DOHH2 (cell line): ENCODE measurements around the gene SDHAF2.

Source experiments
- H3F3A ChIP-seq: fragments of 200-600 bp; sonication (generic), shearing (Covaris generic); 2 replicates; pipeline ENCODE4 v1.6.0; 2016; ENCODE audit warnings: antibody characterized with exemption, mild to moderate bottlenecking; ENCODE audit not compliant: control insufficient read depth, insufficient read depth
- H3K27ac ChIP-seq: fragments of 200-600 bp; sonication (generic); 2 replicates; pipeline ENCODE4 v1.5.1; 2014; ENCODE audit warnings: low read depth, mild to moderate bottlenecking, low read length, moderate library complexity
- H3K27me3 ChIP-seq: fragments of 200-600 bp; sonication (generic); 2 replicates; pipeline ENCODE4 v1.6.1; 2014; ENCODE audit warnings: mild to moderate bottlenecking, low read length, mixed read lengths; ENCODE audit not compliant: control insufficient read depth
- H3K36me3 ChIP-seq: fragments of 200-600 bp; sonication (generic); 2 replicates; pipeline ENCODE4 v1.6.1; 2014; ENCODE audit warnings: mild to moderate bottlenecking, low read length, moderate library complexity, mixed read lengths; ENCODE audit not compliant: control insufficient read depth
- H3K4me1 ChIP-seq: fragments of 200-600 bp; sonication (generic); 2 replicates; pipeline ENCODE4 v1.6.1; 2014; ENCODE audit warnings: mild to moderate bottlenecking, low read length, mixed read lengths; ENCODE audit not compliant: control insufficient read depth
- H3K4me2 ChIP-seq: fragments of 200-600 bp; sonication (generic); 2 replicates; pipeline ENCODE4 v1.6.0; 2014; ENCODE audit warnings: mild to moderate bottlenecking, low read length, moderate library complexity
- H3K4me3 ChIP-seq: fragments of 200-600 bp; sonication (generic); 2 replicates; pipeline ENCODE4 v1.5.1; 2014; ENCODE audit warnings: mild to moderate bottlenecking, low read length, mixed read lengths
- H3K79me2 ChIP-seq: fragments of 200-600 bp; sonication (generic); 2 replicates; pipeline ENCODE4 v1.6.1; 2014; ENCODE audit warnings: mild to moderate bottlenecking, low read length, mixed read lengths; ENCODE audit not compliant: control insufficient read depth
- H3K9me2 ChIP-seq: fragments of 200-600 bp; sonication (generic); replicated peaks from 2 replicates; pipeline ENCODE4 v1.6.1; 2014; ENCODE audit warnings: mild to moderate bottlenecking, low read length, mixed read lengths; ENCODE audit not compliant: control insufficient read depth
- H3K9me3 ChIP-seq: fragments of 200-600 bp; sonication (generic); 2 replicates; pipeline ENCODE4 v1.6.1; 2014; ENCODE audit warnings: antibody characterized with exemption, low read length, mixed read lengths; ENCODE audit not compliant: control insufficient read depth, insufficient read depth
- H4K20me1 ChIP-seq: fragments of 200-600 bp; sonication (generic); 2 replicates; pipeline ENCODE4 v1.6.0; 2014; ENCODE audit warnings: low read depth, mild to moderate bottlenecking, antibody characterized with exemption, low read length, moderate library complexity; ENCODE audit not compliant: control insufficient read depth, insufficient read depth
- EZH2phosphoT487 ChIP-seq: fragments of 200-600 bp; sonication (generic); IDR thresholded peaks from 2 replicates; pipeline ENCODE4 v1.6.1; 2017; ENCODE audit warnings: borderline replicate concordance, mild to moderate bottlenecking, antibody characterized with exemption, low read length, moderate library complexity, mixed read lengths
- TF ChIP-seq, protein P1 (sequence below): fragments of 200-600 bp; sonication (generic); IDR thresholded peaks from one replicate; pipeline ENCODE4 v1.5.1; 2014; ENCODE audit warnings: antibody characterized with exemption, mild to moderate bottlenecking, low read depth, low read length; ENCODE audit not compliant: poor library complexity, severe bottlenecking

Gene SDHAF2

GRCh38 chr11:61401173-61401572 is 28.8 kb upstream of the SDHAF2 start:
- Histone ChIP-seq H3K4me1 (no peaks in the 10 kb centered on the region), H3K4me2 (no peak overlapping the region), H3F3A (peaks cover 35% of the 10 kb centered on the region), H3K9me2 (no peaks in the 10 kb centered on the region), H4K20me1 (no peaks in the 10 kb centered on the region), H3K4me3 (no peak overlapping the region), H3K36me3 (peaks cover 52% of the 10 kb centered on the region), H3K79me2 (no peaks in the 10 kb centered on the region), H3K9me3 (no peaks in the 10 kb centered on the region), H3K27ac (no peak overlapping the region), H3K27me3 (no peaks in the 10 kb centered on the region)
- TF ChIP-seq EZH2phosphoT487: no peak
- TF ChIP-seq, protein P1, sequence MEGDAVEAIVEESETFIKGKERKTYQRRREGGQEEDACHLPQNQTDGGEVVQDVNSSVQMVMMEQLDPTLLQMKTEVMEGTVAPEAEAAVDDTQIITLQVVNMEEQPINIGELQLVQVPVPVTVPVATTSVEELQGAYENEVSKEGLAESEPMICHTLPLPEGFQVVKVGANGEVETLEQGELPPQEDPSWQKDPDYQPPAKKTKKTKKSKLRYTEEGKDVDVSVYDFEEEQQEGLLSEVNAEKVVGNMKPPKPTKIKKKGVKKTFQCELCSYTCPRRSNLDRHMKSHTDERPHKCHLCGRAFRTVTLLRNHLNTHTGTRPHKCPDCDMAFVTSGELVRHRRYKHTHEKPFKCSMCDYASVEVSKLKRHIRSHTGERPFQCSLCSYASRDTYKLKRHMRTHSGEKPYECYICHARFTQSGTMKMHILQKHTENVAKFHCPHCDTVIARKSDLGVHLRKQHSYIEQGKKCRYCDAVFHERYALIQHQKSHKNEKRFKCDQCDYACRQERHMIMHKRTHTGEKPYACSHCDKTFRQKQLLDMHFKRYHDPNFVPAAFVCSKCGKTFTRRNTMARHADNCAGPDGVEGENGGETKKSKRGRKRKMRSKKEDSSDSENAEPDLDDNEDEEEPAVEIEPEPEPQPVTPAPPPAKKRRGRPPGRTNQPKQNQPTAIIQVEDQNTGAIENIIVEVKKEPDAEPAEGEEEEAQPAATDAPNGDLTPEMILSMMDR: no peak

DNA sequence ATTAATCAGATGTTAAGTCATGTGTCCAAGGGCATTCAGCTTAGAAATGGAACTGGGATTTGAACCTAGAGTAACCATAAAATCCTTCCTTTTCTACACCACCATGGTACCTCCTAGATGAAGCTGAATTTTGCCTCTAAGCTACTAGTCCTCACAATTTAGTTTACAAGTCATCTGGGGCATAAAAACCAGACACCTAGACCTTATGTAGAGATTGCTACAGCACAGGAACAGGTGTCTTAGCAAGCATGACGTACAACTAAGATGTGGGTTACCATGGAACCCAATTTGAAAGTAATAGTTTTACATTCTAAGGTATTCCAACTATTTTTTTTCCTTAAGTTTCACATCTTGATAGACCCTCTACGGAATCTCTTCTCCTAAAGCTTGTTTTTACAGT is 28.4 kb upstream of the SDHAF2 start:
- peaks cover 35% of the 10 kb centered on the region for H3F3A ChIP-seq
- H3K4me2 ChIP-seq: no peak overlapping the region
- TF ChIP-seq, protein P1: no peak
- TF ChIP-seq EZH2phosphoT487: no peak
- no peaks in the 10 kb centered on the region for H3K79me2 ChIP-seq
- H3K4me1 ChIP-seq: no peaks in the 10 kb centered on the region
- no peaks in the 10 kb centered on the region for H3K9me2 ChIP-seq
- no peaks in the 10 kb centered on the region for H3K27me3 ChIP-seq
- no peak overlapping the region for H3K27ac ChIP-seq
- peaks cover 56% of the 10 kb centered on the region for H3K36me3 ChIP-seq
- H4K20me1 ChIP-seq: no peaks in the 10 kb centered on the region
- no peaks in the 10 kb centered on the region for H3K9me3 ChIP-seq
- no peak overlapping the region for H3K4me3 ChIP-seq

DNA sequence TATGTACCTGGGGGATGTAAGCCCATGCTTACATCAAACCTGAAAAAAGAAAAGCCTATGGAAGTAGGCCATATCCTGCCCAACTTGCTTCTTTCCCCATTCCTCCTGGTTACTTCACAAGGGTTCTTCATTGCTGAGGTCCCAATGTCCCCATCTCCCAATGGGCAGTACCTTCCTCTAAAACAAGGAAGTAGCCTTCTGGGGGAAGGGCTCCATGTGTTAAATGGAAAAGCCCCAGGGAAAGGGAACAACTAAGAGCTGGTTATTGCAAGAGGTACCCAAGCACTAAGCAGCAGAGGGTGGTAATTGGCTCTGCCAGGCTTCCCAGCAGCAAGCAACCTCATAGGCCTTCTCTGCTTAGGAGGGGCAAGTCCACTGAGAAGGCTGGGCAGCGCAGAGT is 26.3 kb upstream of the SDHAF2 start:
- H3K36me3 ChIP-seq: peaks cover 77% of the 10 kb centered on the region
- 0 out of 2 replicates have a peak, but pooled peaks cover 4% of the 10 kb centered on the region for H4K20me1 ChIP-seq
- TF ChIP-seq, protein P1: no peak
- no peak for TF ChIP-seq EZH2phosphoT487

DNA sequence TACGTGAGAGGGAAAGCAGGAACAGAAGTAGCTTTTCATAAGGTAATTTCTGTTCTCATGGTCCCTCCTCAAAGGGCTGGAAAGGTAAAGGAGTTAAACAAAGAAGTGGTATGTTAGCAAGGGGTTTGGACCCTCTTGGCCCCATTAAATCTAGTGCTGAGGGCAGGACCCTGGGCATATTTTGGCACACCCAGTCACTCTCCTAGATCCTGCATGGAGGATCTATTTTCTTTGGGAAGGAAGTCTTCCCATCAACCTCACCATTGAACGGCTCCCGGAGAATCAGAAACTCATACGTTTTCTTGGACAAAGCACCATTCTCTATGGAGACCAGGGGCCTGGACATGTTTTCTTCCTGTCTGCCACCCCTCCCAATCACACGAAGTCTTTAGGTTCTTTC is 25.8 kb upstream of the SDHAF2 start:
- Histone ChIP-seq H3K36me3 (peaks cover 80% of the 10 kb centered on the region), H3K9me2 (no peaks in the 10 kb centered on the region), H3K4me2 (no peak overlapping the region), H3F3A (peaks cover 38% of the 10 kb centered on the region), H3K27ac (no peak overlapping the region), H3K4me1 (no peaks in the 10 kb centered on the region), H3K79me2 (no peaks in the 10 kb centered on the region), H3K4me3 (no peak overlapping the region), H4K20me1 (0 out of 2 replicates have a peak, but pooled peaks cover 4% of the 10 kb centered on the region), H3K9me3 (no peaks in the 10 kb centered on the region), H3K27me3 (no peaks in the 10 kb centered on the region)
- TF ChIP-seq EZH2phosphoT487: no peak
- TF ChIP-seq, protein P1: no peak

More for the DNA sequence above, 26.3 kb upstream of the SDHAF2 start:
- Histone ChIP-seq H3K4me2 (no peak overlapping the region), H3K79me2 (no peaks in the 10 kb centered on the region), H3K4me1 (no peaks in the 10 kb centered on the region), H3K27me3 (no peaks in the 10 kb centered on the region), H3F3A (peaks cover 38% of the 10 kb centered on the region), H3K9me3 (no peaks in the 10 kb centered on the region), H3K4me3 (no peak overlapping the region), H3K27ac (no peak overlapping the region), H3K9me2 (no peaks in the 10 kb centered on the region)
